NAMALWA (cell line): ENCODE data around the gene CDKL4.
"Not testable (repeated sequence)": the region's sequence is repeated elsewhere in the genome, so short reads cannot be mapped to it uniquely, and the experiment has no call there.

ENCODE experiments used
- DNase-seq: peaks from one replicate; pipeline ENCODE4 v3.0.0-alpha.2; 2015; ENCODE audit warnings: low spot score

Gene CDKL4

DNA sequence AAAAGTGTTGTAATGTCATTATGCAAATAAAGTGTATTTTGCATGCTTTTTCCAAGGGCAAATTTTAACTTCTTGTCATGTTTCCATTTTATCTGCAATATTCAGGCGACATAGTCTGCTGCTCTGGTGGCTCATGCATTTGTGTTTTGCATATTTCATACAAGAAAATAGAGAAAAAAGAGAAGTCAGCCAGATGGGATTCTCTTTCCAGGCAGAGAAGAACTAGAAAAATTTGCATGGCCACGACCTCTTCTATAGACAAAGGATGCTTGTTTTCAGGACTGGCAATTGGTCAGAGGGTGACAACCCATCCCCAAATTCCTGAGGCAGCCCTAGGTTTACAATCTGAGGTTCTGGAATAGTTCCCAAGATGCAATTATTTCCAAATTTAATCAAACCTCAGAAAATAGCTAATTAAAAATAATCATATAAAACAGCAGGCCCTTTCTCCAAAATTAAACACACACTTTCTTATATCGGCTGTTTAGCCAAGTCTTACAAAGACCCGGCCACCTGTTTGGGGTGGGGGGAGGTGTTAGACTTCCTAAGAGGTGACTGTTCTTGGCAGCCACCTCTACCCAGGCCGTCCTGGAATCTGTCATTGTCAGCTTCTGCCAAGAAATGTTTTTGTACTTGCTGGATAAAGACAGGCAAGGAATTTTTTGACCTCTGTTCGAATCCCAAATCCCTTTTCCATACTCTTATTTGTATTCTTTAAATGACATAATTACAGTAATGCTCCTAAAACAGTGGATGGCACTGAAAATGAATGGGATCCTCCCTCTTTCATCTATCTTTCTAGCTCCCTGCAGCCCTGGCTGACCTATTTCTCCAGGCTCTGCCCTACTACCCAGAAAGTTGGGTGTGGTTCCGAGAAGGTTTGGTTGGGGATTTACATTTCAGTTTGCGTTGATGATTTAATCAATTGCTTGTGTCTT lies 102.2 kb downstream of the CDKL4 start:
- DNase-seq = peak; percentile 91

DNA sequence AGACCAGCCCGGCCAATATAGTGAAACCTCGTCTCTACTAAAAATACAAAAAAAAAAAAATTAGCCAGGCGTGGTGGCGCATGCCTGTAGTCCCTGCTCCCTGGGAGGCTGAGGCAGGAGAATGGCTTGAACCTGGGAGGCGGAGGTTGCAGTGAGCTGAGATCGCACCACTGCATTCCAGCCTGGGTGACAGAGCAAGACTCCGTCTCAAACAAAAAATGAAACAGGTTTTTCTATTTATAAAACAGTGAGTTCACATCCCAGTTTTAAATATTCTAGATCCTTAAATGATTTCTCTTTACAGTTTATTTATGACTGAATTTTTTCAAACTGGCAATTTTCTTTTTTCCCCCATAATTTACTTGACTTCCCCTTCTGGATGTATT lies 102.8 kb downstream of the CDKL4 start:
- DNase-seq = not testable (repeated sequence)

DNA sequence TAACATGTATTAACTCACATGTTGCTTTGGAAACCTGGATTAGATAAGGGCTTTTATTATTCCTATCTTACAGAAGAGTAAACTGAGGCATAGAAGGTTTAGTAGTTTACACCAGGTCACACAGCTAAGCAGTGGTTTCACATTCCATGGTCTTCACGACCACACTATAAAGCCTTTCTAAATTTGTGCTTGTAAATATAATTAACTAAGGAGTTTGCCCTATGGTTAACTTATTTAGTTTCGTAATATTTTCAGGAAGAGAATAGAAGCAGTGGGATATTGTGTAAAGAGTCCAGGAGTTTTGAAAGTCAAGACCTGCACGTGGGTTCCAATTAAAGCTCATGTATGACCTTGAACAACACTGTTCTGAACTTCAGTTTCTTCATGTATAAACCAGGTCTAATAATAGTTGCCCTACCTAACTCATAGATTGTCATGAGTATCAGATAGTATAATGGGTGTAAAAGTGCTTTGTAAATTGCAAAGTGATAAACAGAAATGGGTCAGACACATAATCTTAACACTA lies 103.4 kb downstream of the CDKL4 start:
- no peak for DNase-seq

DNA sequence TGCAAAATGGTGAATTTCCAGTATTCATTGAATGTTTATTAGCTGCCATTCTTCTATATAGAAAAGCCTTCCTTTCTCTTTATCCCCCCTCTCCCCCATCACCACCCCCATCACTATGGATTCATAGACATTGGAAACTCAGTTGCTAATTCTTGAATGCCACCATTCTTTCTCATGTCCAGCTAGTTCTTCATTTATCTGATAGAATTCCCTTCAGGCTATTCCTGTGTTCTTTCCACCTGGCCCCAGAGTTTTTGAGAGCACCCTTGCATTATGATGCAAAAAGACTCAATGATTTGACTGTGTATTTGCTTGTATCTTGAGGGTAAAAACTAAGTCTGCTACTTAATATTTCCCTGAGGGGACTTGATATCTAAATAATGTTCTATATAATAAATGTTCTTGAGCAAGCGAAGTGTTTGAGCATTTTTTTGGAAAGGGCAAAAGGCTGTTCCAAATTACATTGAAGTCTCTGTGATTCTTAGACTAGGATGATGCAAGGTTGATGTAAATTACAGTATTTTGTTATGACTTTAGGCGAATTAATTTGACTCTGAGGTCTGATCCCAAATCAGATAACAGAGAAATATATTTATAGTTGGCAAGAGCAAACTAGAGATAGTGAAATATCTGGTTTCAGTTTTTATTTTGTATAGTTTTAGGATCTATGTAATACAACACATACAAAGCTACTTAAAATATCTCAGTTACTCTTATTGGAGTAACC lies 104.1 kb downstream of the CDKL4 start:
- DNase-seq = no peak

DNA sequence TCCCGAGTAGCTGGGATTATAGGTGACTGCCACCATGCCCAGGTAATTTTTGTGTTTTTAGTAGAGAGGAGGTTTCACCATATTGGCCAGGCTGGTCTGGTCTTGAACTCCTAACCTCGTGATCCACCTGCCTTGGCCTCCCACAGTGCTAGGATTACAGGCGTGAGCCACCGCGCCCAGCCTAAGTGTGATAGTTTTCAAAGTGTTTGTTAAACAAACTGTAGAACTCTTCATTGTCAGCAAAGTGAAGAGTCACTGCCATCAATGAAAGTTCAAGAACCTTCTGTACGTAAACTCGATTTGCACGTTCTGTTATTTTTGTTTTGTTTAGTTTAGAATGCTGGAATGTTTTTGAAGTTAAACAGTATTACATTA lies 104.9 kb downstream of the CDKL4 start:
- no peak for DNase-seq

DNA sequence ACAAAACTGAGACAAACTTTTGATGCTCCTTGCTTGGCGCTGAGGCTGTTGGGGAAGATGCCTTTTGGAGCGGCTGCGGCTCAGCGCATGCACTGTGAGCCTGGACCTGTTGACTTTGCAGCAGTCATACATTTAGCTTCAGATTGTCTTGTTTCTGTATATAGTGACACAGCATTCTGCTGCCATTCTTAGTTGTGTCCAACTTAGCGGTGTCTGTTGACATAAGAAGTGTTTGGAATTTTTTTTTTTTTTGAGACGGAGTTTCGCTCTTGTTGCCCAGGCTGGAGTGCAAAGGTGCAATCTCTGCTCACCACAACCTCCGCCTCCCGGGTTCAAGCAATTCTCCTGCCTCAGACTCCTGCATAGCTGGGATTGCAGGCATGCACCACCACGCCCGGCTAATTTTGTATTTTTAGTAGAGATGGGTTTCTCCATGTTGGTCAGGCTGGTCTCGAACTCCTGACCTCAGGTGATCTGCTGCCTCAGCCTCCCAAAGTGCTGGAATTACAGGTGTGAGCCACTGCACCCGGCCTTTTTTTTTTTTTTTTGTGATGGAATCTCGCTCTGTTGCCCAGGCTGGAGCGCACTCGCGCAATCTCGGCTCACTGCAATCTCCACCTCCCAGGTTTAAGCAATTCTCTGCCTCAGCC lies 105.5 kb downstream of the CDKL4 start:
- not testable (repeated sequence) for DNase-seq

DNA sequence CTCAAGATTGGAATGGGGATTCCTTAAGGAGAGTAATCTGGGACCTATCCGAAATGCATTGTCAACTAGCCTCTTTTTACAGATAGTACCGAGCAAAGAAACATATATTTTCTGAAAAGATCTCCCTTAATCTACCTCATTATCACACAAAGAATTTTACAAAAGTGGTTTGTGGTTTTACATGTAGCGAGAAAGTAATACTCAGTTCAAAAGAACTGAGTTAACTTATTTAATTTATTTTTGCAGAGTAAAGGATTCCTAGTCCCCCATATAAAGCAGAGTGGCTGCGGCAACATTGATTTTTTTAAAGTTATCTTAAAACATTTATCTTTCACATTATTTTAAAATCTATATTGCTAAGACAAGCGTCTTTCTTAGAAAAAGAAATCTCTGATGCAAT lies 107.0 kb downstream of the CDKL4 start:
- DNase-seq = no peak

DNA sequence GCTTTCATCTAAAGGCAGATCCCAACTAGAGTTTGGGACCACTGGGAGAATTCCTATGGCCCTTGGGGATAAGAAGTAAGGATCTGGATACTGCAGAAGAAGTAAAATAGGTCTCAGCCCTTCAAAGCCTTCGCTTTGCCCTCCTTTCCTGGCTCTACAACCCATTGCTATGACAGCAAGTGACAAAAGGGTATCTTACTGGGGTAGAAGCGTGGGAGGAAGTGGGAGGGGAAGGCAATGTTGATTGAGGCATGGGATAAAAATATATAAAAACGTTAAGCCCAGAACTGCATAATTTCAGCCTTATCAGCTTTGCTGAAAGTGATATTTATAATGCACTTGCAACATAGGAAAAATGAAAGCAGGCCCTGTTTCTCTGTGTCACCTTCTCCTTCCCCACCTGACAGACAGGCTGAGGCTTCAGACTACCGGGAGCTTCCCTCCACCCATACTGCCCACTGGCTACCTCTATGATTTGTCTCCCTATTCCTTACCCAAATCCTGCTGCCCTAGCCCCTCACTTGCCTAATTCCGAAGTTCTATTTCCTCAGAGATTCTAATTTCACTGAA lies 108.0 kb downstream of the CDKL4 start:
- DNase-seq = no peak

DNA sequence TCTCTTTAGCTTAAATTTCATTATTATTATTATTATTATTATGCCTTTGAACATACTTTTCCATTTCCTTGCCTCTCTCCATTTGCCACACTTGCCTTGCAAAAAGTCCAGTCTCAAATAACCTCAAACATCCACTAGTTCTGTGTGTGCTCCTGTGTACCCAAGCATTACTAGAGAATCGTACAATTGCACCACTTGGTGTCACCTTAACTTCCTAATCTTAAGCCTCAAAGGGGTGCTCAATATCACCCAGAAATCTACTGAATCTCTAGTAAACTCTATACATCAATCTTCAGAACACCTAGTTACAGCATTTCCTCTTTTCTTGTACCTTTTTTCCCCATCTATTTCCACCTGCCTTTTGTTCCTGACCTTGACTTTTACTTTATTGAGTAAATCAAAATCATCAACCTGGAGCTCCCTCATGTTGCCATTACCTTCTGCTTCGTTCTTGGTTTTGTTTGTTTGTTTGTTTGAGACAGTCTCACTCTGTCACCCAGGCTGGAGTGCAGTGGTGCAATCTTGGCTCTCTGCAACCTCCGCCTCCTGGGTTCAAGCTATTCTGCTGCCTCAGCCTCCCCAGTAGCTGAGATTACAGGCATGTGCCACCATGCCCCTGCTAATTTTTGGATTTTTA lies 110.4 kb downstream of the CDKL4 start:
- DNase-seq = no peak

DNA sequence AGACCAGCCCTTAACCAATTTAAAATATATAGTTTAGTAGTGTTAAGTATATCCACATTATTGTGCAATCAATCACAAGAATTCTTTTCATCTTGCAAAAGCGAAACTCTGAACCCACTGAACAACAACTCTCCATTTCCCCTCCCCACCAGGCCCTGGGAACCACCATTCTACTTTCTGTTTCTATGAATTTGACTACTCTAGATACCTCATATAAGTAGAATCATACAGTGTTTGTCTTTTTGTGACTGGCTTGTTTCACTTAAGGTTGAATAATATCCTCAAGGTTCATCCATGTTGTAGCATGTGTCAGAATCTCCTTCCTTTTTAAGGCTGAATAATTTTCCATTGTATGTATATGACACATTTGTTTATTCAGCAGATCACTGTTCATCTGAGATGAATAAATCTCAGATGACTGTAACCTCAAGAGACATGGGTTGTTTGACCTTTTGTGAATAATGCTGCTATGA lies 114.8 kb downstream of the CDKL4 start:
- DNase-seq = peak; percentile 85

DNA sequence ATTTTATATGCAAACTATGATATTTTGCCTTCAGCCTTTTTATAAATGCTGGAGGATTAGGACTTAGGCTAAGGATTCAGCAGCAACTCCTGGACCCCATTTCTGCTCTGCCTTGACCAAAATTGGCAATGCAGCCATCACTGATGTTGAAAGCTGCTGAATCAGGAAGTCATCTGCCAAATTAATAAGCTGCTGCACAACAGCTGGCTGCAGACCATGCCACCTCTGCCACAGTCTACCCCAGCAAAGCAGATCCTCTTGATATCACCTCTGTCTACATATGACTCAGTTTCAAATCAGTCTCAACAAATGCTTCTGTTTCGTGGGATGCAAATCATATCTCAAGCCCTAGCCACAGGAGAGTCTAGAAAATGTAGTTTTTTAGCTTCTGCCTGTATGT lies 115.8 kb downstream of the CDKL4 start:
- peak; percentile 74 for DNase-seq
